Germinal center (tissue), 1 donor: Measurements from ENCODE around the gene AK5.

Source experiments
- DNase-seq: peaks from one replicate; pipeline ENCODE4 v3.0.0; 2012; ENCODE audit warnings: mixed read lengths, low spot score

Gene AK5

GRCh38 chr1:77590651-77591050 lies 308.8 kb downstream of the AK5 start:
- no peak for DNase-seq

- no peak for DNase-seq
Observed at GRCh38 chr1:77592906-77593305, 311.1 kb downstream of the AK5 start.

- DNase-seq = no peak
Observed at GRCh38 chr1:77594366-77595112, 312.7 kb downstream of the AK5 start.

- DNase-seq = no peak
Observed at GRCh38 chr1:77597310-77597709, 315.5 kb downstream of the AK5 start.

- no peak for DNase-seq
Observed at GRCh38 chr1:77605246-77606026, 323.6 kb downstream of the AK5 start.

GRCh38 chr1:77608893-77609292 lies 327.1 kb downstream of the AK5 start:
- DNase-seq = no peak
